ENCODE results near the gene DMRT3.
A peak's percentile ranks its signal among the peaks of the same experiment; 100 is the strongest.

Gene DMRT3, protein sequence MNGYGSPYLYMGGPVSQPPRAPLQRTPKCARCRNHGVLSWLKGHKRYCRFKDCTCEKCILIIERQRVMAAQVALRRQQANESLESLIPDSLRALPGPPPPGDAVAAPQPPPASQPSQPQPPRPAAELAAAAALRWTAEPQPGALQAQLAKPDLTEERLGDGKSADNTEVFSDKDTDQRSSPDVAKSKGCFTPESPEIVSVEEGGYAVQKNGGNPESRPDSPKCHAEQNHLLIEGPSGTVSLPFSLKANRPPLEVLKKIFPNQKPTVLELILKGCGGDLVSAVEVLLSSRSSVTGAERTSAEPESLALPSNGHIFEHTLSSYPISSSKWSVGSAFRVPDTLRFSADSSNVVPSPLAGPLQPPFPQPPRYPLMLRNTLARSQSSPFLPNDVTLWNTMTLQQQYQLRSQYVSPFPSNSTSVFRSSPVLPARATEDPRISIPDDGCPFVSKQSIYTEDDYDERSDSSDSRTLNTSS

DNA sequence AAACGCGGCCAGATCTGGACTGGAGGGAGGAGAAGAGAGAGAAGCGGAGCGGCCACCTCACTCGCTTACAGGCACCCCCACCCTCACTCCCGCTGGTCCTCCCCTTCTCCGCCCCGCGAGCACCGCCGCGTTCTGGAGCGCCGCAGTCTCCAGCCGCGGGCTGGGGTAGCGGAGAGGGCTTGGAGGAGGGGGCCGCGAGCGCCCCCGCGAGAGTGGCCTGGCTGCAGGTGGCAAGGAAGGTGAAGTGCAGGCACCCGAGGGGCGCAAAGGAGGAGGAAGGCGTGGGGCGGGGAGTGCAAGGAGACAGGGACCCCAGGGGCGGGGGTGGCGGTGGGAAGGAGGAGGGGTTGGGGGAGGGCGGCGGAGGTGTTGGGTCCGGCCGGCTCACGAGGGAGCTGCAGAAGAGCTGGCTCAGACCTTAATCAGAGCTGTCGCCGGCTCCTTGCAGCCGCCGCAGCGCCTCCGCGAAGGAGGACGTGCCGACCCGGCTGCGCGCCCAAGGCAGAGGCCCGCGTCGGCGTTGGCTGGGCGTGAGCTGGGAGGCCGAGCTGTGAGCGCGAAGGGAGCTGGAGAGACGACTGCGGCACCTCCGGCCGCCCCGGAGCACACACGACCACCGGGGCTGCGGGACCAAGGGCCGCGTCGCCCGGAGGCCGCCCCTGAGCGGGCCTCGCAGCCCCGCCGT is at the start of gene DMRT3:
Gene DMRT3, plus strand, starts transcription at position 398 of the 685 bp plus-strand sequence. CDS start 347 bp downstream, outside the sequence.
- no peaks in the 10 kb centered on the region for H3K9me3 ChIP-seq (ENCODE audit: control insufficient read depth, low read length)
- peak within 1 kb of the TSS; percentile 64 for H3K4me3 ChIP-seq (ENCODE audit: low read length)
- H3K4me1 ChIP-seq (ENCODE audit: control insufficient read depth, insufficient read depth, low read length), result peaks cover 3% of the 10 kb centered on the region
- H3K9ac ChIP-seq (ENCODE audit: low read length), result no peak within 1 kb of the TSS
- H3K27me3 ChIP-seq (replicated peaks; ENCODE audit: control insufficient read depth, insufficient read depth, low read length), result peaks cover 68% of the 10 kb centered on the region
- DNase-seq (ENCODE audit: low read depth), result no peak
- H3K36me3 ChIP-seq (ENCODE audit: control insufficient read depth, insufficient read depth, low read length, severe bottlenecking), result no peaks in the 10 kb centered on the region

DNA sequence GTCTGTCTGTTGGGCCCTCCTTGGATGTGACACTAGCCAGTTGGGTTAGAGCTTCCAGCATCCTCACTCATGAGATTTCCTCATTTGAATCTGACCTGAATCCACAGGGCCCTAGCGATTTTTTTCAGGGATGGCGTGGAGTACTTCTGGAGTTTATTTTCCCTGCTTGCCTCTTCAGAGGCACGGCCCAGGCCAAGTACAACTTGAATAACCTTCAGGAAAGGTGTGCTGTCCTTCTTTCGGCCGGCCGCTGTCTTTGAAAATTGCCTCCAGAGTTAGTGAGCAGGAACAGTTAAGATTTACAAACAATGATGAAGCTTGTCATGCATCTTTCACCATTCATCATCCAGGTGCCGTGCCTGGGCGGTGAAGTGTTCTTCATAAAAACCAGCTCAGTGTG is 49.5 kb upstream of the DMRT3 start:
- Histone ChIP-seq H3K4me3 (ENCODE audit: low read length) (no peak overlapping the region), H3K36me3 (ENCODE audit: control insufficient read depth, insufficient read depth, low read length, severe bottlenecking) (no peaks in the 10 kb centered on the region), H3K9ac (ENCODE audit: low read length) (no peak overlapping the region), H3K27me3 (replicated peaks; ENCODE audit: control insufficient read depth, insufficient read depth, low read length) (peaks cover 5% of the 10 kb centered on the region), H3K4me1 (ENCODE audit: control insufficient read depth, insufficient read depth, low read length) (no peaks in the 10 kb centered on the region), H3K9me3 (ENCODE audit: control insufficient read depth, low read length) (no peaks in the 10 kb centered on the region)
- DNase-seq (ENCODE audit: low read depth), result no peak

DNA sequence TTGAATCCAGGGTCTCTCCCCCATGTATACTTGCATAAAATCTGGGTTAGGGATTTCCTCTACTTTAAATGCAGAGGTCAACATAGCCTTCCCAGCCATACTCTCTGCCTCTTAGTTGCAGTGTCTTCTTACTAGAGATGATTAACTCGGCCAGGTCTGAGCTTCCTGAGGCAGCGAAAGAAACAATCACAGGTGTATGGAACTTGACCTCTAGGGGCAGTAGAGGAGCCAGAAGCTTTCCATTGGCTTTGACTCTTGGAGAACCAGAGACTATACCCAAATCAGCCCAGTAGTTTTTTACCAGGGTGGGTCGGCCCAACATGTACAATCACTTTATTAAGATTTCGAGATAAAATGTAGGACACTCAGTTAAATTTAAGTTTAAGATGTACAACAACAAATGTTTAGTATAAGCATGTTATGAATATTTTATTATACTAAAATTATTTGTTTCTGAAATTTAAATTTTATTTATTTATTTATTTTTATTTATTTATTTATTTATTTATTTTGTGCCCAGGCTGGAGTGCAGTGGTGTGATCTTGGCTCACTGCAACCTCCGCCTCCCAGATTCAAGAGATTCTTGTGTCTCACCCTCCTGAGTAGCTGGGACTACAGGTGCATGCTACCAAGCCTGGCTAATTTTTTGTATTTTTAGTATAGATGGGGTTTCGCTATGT is 48.0 kb upstream of the DMRT3 start:
- no peak for DNase-seq (ENCODE audit: low read depth)
- Histone ChIP-seq H3K9ac (ENCODE audit: low read length) (no peak overlapping the region), H3K27me3 (replicated peaks; ENCODE audit: control insufficient read depth, insufficient read depth, low read length) (peaks cover 5% of the 10 kb centered on the region), H3K4me1 (ENCODE audit: control insufficient read depth, insufficient read depth, low read length) (no peaks in the 10 kb centered on the region), H3K9me3 (ENCODE audit: control insufficient read depth, low read length) (no peaks in the 10 kb centered on the region), H3K4me3 (ENCODE audit: low read length) (no peak overlapping the region), H3K36me3 (ENCODE audit: control insufficient read depth, insufficient read depth, low read length, severe bottlenecking) (no peaks in the 10 kb centered on the region)

DNA sequence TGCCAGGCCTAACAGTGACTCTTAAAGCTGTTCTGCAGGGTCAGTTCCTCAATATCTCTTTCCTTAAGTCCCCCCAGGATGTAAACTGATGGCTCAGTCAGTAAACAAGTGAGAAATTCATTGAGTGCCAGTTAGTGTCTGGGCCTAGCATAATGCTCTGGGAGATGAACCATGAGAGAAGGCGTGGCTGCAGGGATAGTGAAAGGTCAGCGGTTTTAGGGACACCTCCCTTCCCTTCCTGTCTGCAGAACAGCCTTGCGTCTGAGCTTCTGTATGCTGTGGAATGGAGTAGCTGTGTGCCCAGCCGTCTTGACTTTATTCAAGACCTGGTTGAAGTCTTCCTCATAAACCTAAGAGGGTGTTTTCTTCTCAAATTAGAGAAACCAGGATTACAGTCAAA is 46.7 kb upstream of the DMRT3 start:
- no peak for DNase-seq (ENCODE audit: low read depth)
- peaks cover 5% of the 10 kb centered on the region for H3K27me3 ChIP-seq (replicated peaks; ENCODE audit: control insufficient read depth, insufficient read depth, low read length)
- H3K4me3 ChIP-seq (ENCODE audit: low read length), result no peak overlapping the region
- H3K4me1 ChIP-seq (ENCODE audit: control insufficient read depth, insufficient read depth, low read length), result no peaks in the 10 kb centered on the region
- no peaks in the 10 kb centered on the region for H3K36me3 ChIP-seq (ENCODE audit: control insufficient read depth, insufficient read depth, low read length, severe bottlenecking)
- H3K9ac ChIP-seq (ENCODE audit: low read length), result no peak overlapping the region
- H3K9me3 ChIP-seq (ENCODE audit: control insufficient read depth, low read length), result no peaks in the 10 kb centered on the region

DNA sequence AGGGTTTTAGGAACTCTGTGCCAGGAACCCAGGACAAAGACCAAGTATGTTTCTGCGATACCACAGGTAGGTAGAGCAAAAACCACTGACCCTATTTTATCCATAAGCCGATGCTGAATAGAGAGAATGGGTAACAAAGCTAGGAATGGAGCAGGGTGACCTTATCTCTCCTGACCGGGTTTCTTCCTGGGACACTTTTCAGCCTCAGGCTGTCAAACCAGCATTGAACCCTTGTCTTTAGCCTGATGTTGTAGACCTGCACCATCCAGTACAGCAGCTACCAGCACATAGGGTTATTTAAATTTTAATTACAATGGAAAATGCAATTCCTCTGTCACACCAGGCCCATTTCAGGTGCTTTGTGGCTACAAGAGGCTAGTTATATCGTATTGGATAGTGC is 43.1 kb upstream of the DMRT3 start:
- Histone ChIP-seq H3K4me1 (ENCODE audit: control insufficient read depth, insufficient read depth, low read length) (peaks cover 8% of the 10 kb centered on the region), H3K27me3 (replicated peaks; ENCODE audit: control insufficient read depth, insufficient read depth, low read length) (no peaks in the 10 kb centered on the region), H3K9me3 (ENCODE audit: control insufficient read depth, low read length) (no peaks in the 10 kb centered on the region), H3K36me3 (ENCODE audit: control insufficient read depth, insufficient read depth, low read length, severe bottlenecking) (no peaks in the 10 kb centered on the region), H3K9ac (ENCODE audit: low read length) (no peak overlapping the region), H3K4me3 (ENCODE audit: low read length) (no peak overlapping the region)
- DNase-seq (ENCODE audit: low read depth), result no peak

DNA sequence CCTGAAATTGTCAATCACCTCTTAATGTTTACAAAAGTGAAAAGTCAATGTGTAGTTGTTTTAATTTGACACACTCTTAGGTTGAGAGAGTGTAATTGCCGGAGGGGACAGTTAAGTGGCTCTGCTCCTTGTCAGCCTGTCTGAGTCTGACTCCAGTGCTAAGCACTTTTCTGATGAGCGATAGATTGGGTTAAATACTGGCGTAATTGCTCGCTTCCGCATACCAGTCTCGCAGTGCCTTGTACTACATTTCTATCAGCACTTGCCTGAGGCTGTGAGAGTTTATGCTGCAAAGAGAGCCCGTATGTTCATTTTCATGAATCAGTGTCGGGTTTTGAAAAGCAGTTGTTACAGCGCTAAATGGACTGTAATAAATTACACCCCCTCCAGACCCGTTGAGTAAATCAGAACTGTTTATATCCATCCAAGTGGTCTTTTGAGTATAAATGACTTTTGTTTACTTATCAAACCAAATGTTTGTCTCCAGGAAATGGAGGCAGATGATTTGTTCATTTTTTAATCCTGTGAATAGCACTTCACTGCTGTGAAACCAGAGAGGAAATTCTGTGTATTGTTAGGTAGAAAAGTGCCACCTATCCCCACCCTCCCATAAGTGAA is 41.0 kb upstream of the DMRT3 start:
- Histone ChIP-seq H3K36me3 (ENCODE audit: control insufficient read depth, insufficient read depth, low read length, severe bottlenecking) (no peaks in the 10 kb centered on the region), H3K4me3 (ENCODE audit: low read length) (peak overlapping the region; percentile 76), H3K9me3 (ENCODE audit: control insufficient read depth, low read length) (peaks cover 4% of the 10 kb centered on the region), H3K27me3 (replicated peaks; ENCODE audit: control insufficient read depth, insufficient read depth, low read length) (peaks cover 3% of the 10 kb centered on the region), H3K4me1 (ENCODE audit: control insufficient read depth, insufficient read depth, low read length) (peaks cover 8% of the 10 kb centered on the region), H3K9ac (ENCODE audit: low read length) (peak overlapping the region; percentile 65)
- DNase-seq (ENCODE audit: low read depth), result peak; percentile 58

DNA sequence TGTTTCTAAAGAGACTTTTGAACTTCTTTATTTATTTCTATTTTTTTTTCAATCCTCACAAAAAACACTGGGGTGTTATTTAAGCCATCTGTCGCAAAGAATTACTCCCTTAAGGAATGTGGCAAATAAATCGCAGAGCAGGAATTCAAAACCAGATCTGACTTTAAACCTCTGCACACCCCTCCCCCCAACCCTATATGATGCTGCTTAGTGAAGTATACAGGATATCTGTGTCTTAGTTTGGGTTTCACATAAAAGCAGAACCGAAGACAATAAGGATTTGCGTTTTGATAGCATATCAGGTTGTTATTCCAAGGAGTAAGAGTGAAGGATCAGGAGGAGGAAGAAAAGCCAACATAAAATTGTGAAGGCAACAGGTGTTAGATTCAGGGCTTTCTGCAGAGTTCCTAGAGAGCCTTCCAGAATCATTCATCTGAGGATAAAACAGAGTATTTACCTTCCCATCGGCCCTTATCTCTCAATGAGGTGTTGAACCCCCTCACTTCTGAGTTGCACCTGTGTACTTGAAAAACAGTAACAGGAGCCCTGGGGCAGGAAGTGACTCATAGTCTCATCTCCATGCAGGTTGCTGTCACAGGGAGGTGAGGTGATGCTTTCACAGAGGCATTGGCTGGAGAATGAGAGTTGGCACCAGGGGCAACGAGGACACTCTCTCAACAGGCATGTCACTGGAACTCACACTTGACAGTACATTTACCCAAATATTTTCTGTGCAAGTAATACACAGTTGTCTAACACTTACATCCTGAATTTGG is 33.5 kb upstream of the DMRT3 start:
- DNase-seq (ENCODE audit: low read depth), result no peak
- no peaks in the 10 kb centered on the region for H3K4me1 ChIP-seq (ENCODE audit: control insufficient read depth, insufficient read depth, low read length)
- peaks cover 17% of the 10 kb centered on the region for H3K27me3 ChIP-seq (replicated peaks; ENCODE audit: control insufficient read depth, insufficient read depth, low read length)
- no peak overlapping the region for H3K9ac ChIP-seq (ENCODE audit: low read length)
- H3K9me3 ChIP-seq (ENCODE audit: control insufficient read depth, low read length), result peaks cover 4% of the 10 kb centered on the region
- H3K4me3 ChIP-seq (ENCODE audit: low read length), result no peak overlapping the region
- H3K36me3 ChIP-seq (ENCODE audit: control insufficient read depth, insufficient read depth, low read length, severe bottlenecking), result no peaks in the 10 kb centered on the region

DNA sequence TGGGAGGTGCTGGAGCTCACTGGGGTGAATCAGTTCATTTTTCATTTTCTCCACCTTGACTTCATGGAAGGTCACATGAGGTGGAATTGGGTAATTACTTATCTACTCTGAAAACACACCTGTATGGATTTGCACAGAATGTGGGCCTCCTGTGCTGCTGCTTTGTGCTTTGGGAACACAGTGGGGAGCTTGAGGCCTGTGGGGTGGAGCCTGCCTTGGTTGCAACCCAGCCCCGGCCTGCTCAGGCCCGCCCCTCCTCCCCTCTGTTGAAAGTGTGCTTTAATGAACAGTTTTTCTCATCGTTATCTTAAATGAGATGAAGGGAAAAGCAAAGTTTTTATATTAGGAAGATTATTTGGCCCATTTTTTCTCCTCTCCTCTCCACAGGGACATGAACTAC is 28.5 kb upstream of the DMRT3 start:
- no peak overlapping the region for H3K4me3 ChIP-seq (ENCODE audit: low read length)
- peaks cover 33% of the 10 kb centered on the region for H3K27me3 ChIP-seq (replicated peaks; ENCODE audit: control insufficient read depth, insufficient read depth, low read length)
- DNase-seq (ENCODE audit: low read depth), result no peak
- no peaks in the 10 kb centered on the region for H3K36me3 ChIP-seq (ENCODE audit: control insufficient read depth, insufficient read depth, low read length, severe bottlenecking)
- H3K4me1 ChIP-seq (ENCODE audit: control insufficient read depth, insufficient read depth, low read length), result no peaks in the 10 kb centered on the region
- H3K9me3 ChIP-seq (ENCODE audit: control insufficient read depth, low read length), result no peaks in the 10 kb centered on the region
- H3K9ac ChIP-seq (ENCODE audit: low read length), result no peak overlapping the region

DNA sequence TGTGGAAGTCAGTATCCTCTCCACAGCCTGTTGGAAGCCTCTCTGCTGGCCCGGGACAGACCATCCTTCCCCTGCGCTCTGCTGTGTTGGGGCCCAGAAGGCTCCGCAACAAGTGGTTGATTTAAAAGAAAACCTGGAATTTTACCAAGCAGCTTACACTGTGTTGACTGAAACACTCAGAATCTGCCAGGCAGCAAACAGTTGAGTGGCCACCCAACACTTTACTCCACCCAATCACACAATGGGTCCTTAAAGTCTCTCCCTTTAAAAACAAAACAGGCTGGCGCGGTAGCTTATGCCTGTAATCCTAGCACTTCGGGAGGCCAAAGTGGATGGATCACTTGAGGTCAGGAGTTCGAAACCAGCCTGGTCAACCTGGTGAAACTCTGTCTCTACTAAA is 28.0 kb upstream of the DMRT3 start:
- no peak for DNase-seq (ENCODE audit: low read depth)
- Histone ChIP-seq H3K36me3 (ENCODE audit: control insufficient read depth, insufficient read depth, low read length, severe bottlenecking) (no peaks in the 10 kb centered on the region), H3K27me3 (replicated peaks; ENCODE audit: control insufficient read depth, insufficient read depth, low read length) (peaks cover 32% of the 10 kb centered on the region), H3K4me1 (ENCODE audit: control insufficient read depth, insufficient read depth, low read length) (no peaks in the 10 kb centered on the region), H3K9me3 (ENCODE audit: control insufficient read depth, low read length) (no peaks in the 10 kb centered on the region), H3K9ac (ENCODE audit: low read length) (no peak overlapping the region), H3K4me3 (ENCODE audit: low read length) (no peak overlapping the region)

DNA sequence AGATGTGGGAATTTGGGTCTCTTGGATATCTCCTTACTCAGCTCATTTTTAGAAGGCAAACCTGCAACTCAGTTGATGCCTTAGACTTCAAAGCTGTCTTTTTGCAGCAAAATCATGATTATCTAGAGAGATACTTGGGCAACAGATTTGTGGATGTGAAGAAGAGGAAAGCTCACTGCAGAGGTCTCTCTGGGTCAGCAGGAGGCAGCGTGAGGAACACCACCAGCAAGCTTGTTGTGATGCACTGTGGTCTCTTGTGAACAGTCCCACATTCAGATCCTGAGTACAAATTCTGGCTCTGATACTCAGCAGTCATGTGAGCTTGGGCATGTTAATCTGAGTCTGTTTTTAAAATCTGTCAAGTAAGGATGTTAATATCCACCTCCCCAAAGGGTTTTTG is 26.3 kb upstream of the DMRT3 start:
- Histone ChIP-seq H3K4me3 (ENCODE audit: low read length) (no peak overlapping the region), H3K36me3 (ENCODE audit: control insufficient read depth, insufficient read depth, low read length, severe bottlenecking) (no peaks in the 10 kb centered on the region), H3K9ac (ENCODE audit: low read length) (no peak overlapping the region), H3K9me3 (ENCODE audit: control insufficient read depth, low read length) (no peaks in the 10 kb centered on the region), H3K27me3 (replicated peaks; ENCODE audit: control insufficient read depth, insufficient read depth, low read length) (peaks cover 38% of the 10 kb centered on the region), H3K4me1 (ENCODE audit: control insufficient read depth, insufficient read depth, low read length) (no peaks in the 10 kb centered on the region)
- DNase-seq (ENCODE audit: low read depth), result no peak

All from adipocyte (in vitro differentiated cells).